DND-41 (cell line): ENCODE measurements around the gene CREG2.

Source experiments
- EZH2 ChIP-seq: IDR thresholded peaks from 3 replicates; pipeline ENCODE4 v1.6.1; 2012; ENCODE audit warnings: borderline replicate concordance, low read depth, mild to moderate bottlenecking, moderate library complexity, low read length, inconsistent platforms; ENCODE audit not compliant: severe bottlenecking
- TF ChIP-seq, protein P1 (sequence below): IDR thresholded peaks from 2 replicates; pipeline ENCODE4 v1.5.1; 2012; ENCODE audit warnings: borderline replicate concordance, low read length, moderate library complexity, mild to moderate bottlenecking; ENCODE audit not compliant: poor library complexity, severe bottlenecking; ENCODE audit errors: extremely low read depth

DNA sequence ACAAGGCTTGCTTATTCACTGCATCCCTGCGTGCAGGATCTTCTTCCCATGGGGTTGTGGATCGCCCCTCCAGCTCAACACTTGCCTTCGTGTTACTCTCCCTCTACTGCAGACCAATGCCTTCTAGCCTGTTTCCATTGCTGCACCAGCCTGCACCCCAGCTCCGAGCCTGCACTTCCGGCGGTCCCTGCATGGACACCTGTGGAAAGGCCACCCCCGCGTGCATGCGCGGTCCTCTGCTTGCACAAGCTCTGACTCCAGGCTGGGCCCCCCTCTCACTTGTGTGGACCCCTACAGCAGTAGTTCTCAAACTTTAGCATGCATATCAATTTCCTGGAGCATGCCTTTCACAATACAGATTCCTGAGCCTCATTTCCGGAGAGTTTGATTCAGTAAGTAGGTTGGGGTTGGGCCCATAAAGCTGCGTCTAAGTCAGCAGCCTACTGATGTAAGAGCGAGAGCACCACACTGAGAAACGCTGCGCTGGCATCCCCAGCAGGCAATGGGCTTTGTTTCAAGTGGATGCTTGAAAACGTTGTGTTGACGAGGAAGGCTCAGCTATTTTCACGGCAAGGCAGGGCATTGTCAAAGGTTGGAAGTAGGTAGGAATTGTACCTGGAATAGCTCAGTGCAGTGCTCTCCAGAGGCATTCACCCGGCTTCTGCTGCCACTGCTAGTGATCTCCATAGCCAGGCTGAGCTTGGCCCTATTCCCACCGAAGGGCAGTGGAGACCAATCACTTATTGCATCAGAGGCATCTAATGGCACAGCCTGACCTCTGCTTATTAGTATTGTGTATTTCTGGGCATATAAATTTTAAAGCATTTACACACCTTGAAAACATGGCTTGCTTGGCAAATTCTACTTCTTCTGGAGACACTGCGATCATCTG is 32.6 kb downstream of the CREG2 start:
- TF ChIP-seq, protein P1, sequence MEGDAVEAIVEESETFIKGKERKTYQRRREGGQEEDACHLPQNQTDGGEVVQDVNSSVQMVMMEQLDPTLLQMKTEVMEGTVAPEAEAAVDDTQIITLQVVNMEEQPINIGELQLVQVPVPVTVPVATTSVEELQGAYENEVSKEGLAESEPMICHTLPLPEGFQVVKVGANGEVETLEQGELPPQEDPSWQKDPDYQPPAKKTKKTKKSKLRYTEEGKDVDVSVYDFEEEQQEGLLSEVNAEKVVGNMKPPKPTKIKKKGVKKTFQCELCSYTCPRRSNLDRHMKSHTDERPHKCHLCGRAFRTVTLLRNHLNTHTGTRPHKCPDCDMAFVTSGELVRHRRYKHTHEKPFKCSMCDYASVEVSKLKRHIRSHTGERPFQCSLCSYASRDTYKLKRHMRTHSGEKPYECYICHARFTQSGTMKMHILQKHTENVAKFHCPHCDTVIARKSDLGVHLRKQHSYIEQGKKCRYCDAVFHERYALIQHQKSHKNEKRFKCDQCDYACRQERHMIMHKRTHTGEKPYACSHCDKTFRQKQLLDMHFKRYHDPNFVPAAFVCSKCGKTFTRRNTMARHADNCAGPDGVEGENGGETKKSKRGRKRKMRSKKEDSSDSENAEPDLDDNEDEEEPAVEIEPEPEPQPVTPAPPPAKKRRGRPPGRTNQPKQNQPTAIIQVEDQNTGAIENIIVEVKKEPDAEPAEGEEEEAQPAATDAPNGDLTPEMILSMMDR, result no peak
- no peak for TF ChIP-seq EZH2
